22Rv1 (cell line): ENCODE results near the gene CCNC.

Experiments
- ZFX ChIP-seq: fragments of 450-650 bp; IDR thresholded peaks from 2 replicates; pipeline ENCODE4 v1.6.1; 2017; ENCODE audit warnings: antibody characterized with exemption, borderline replicate concordance
- TF ChIP-seq, protein P1 (sequence below): fragments of 450-650 bp; IDR thresholded peaks from 2 replicates; pipeline ENCODE4 v1.5.1; 2017; ENCODE audit warnings: mild to moderate bottlenecking

GRCh38 chr6:99602520-99603420 lies 34.3 kb upstream of the CCNC start:
- TF ChIP-seq, protein P1, sequence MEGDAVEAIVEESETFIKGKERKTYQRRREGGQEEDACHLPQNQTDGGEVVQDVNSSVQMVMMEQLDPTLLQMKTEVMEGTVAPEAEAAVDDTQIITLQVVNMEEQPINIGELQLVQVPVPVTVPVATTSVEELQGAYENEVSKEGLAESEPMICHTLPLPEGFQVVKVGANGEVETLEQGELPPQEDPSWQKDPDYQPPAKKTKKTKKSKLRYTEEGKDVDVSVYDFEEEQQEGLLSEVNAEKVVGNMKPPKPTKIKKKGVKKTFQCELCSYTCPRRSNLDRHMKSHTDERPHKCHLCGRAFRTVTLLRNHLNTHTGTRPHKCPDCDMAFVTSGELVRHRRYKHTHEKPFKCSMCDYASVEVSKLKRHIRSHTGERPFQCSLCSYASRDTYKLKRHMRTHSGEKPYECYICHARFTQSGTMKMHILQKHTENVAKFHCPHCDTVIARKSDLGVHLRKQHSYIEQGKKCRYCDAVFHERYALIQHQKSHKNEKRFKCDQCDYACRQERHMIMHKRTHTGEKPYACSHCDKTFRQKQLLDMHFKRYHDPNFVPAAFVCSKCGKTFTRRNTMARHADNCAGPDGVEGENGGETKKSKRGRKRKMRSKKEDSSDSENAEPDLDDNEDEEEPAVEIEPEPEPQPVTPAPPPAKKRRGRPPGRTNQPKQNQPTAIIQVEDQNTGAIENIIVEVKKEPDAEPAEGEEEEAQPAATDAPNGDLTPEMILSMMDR: no peak
- TF ChIP-seq ZFX: no peak
